ENCODE data around the gene ULK2.

GRCh38 chr17:19805006-19805405, 62.7 kb downstream of the ULK2 start:
- TF ChIP-seq CREB1 (IDR thresholded peaks at IDR 0.05; ENCODE audit: low read depth) (no peak), ZSCAN29 (IDR thresholded peaks at IDR 0.05) (no peak), SRF (IDR thresholded peaks at IDR 0.05; ENCODE audit: low read depth in 2 of 2, low read length in 2 of 2) (no peak), KAT2A (conservative IDR thresholded peaks at IDR 0.05; ENCODE audit: control insufficient read depth, low read depth, low read length) (no peak), POLR2A (IDR thresholded peaks at IDR 0.05; ENCODE audit: low read depth, low read length) (no peak)
- TF ChIP-seq, protein P1, sequence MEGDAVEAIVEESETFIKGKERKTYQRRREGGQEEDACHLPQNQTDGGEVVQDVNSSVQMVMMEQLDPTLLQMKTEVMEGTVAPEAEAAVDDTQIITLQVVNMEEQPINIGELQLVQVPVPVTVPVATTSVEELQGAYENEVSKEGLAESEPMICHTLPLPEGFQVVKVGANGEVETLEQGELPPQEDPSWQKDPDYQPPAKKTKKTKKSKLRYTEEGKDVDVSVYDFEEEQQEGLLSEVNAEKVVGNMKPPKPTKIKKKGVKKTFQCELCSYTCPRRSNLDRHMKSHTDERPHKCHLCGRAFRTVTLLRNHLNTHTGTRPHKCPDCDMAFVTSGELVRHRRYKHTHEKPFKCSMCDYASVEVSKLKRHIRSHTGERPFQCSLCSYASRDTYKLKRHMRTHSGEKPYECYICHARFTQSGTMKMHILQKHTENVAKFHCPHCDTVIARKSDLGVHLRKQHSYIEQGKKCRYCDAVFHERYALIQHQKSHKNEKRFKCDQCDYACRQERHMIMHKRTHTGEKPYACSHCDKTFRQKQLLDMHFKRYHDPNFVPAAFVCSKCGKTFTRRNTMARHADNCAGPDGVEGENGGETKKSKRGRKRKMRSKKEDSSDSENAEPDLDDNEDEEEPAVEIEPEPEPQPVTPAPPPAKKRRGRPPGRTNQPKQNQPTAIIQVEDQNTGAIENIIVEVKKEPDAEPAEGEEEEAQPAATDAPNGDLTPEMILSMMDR (IDR thresholded peaks at IDR 0.05 in 2 of 3, conservative IDR thresholded peaks at IDR 0.05 in 1 of 3; ENCODE audit: control insufficient read depth in 2 of 3, extremely low read depth in 1 of 3, insufficient read depth in 1 of 3, low read depth in 3 of 3, low read length in 3 of 3): no peak
